Stomach (tissue), 4 donors: ENCODE measurements around the gene JCHAIN.

ENCODE experiments used
- CTCF ChIP-seq, 7 experiments: fragments of 450-650 bp in 4 of 7; fragments of 200-600 bp in 3 of 7; sonication (generic) in 3 of 7; IDR thresholded peaks; one replicate each; pipeline ENCODE4 v1.5.1; 2016 to 2019; ENCODE audit warnings: antibody characterized with exemption in 7 of 7, control low read depth in 2 of 7, mild to moderate bottlenecking in 1 of 7
- EP300 ChIP-seq: sonication (generic); formaldehyde crosslinking; IDR thresholded peaks from one replicate; pipeline ENCODE4 v1.6.1; 2017; ENCODE audit warnings: antibody characterized with exemption
- POLR2A ChIP-seq, 4 donors: fragments of 450-650 bp; IDR thresholded peaks; one replicate each; pipeline ENCODE4 v1.6.1; 2016; ENCODE audit warnings: antibody characterized with exemption in 4 of 4, control low read depth in 2 of 4, mild to moderate bottlenecking in 1 of 4, moderate library complexity in 1 of 4
- POLR2AphosphoS5 ChIP-seq, 3 donors: sonication (generic); formaldehyde crosslinking; IDR thresholded peaks; one replicate each; pipeline ENCODE4 v1.6.1; 2016; ENCODE audit warnings: antibody characterized with exemption in 3 of 3

- TF ChIP-seq POLR2AphosphoS5 (IDR thresholded peaks at IDR 0.05) (no peak), CTCF (IDR thresholded peaks at IDR 0.05) (no peak), EP300 (no peak), POLR2A (IDR thresholded peaks at IDR 0.05) (no peak)
These were observed 34.4 kb upstream of the JCHAIN start for GRCh38 chr4:70700712-70701111.
